Keratinocyte (primary cell): ENCODE measurements around the gene DACT2.

Source experiments
- EZH2 ChIP-seq: IDR thresholded peaks from one replicate; pipeline ENCODE4 v1.6.1; 2012; ENCODE audit warnings: inconsistent platforms, mild to moderate bottlenecking, low read length, moderate library complexity
- TF ChIP-seq, protein P1 (sequence below), 3 experiments: IDR thresholded peaks in 1 of 3; conservative IDR thresholded peaks in 1 of 3; optimal IDR thresholded peaks in 1 of 3; 2 replicates in 2 of 3; 3 replicates in 1 of 3; pipeline versions ENCODE3 to v1.5.1; 2011; ENCODE audit warnings: low read length in 3 of 3, mild to moderate bottlenecking in 3 of 3, moderate library complexity in 2 of 3, control low read depth in 1 of 3, inconsistent platforms in 1 of 3; ENCODE audit not compliant: insufficient read depth in 2 of 3; ENCODE audit errors: extremely low read depth in 1 of 3

DNA sequence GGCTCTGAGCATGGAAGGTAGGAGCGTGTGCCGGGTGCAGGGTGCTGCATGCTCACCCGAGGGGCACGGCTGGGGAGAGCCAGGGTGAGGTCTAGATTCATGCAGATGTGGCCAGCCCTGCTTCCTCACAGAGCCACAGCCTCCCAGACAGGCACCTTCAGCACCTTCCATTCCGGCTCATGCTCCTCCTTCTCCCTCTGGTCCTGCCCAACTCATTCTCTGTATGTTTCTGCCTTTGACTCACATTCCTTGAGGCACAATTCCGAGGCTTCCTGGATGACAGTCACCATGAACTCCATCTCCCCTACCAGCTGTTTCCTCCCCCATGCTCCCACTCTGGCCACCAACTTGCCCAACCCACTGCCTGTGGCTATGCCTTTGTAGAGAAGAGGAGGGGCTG, 35.4 kb downstream of the DACT2 start:
- TF ChIP-seq, protein P1, sequence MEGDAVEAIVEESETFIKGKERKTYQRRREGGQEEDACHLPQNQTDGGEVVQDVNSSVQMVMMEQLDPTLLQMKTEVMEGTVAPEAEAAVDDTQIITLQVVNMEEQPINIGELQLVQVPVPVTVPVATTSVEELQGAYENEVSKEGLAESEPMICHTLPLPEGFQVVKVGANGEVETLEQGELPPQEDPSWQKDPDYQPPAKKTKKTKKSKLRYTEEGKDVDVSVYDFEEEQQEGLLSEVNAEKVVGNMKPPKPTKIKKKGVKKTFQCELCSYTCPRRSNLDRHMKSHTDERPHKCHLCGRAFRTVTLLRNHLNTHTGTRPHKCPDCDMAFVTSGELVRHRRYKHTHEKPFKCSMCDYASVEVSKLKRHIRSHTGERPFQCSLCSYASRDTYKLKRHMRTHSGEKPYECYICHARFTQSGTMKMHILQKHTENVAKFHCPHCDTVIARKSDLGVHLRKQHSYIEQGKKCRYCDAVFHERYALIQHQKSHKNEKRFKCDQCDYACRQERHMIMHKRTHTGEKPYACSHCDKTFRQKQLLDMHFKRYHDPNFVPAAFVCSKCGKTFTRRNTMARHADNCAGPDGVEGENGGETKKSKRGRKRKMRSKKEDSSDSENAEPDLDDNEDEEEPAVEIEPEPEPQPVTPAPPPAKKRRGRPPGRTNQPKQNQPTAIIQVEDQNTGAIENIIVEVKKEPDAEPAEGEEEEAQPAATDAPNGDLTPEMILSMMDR (optimal IDR thresholded peaks at IDR 0.05 in 1 of 3, IDR thresholded peaks at IDR 0.05 in 1 of 3, conservative IDR thresholded peaks at IDR 0.05 in 1 of 3; ENCODE audit: extremely low read depth in 1 of 3, insufficient read depth in 2 of 3, low read length in 3 of 3), result no peak
- no peak for TF ChIP-seq EZH2
